Activated naive CD8-positive, alpha-beta T cell treated with anti-CD3 and anti-CD28 coated beads, Interleukin-2, amount 10 ng/mL, durations not matched to agents 7 days and 5 days (primary cell): ENCODE measurements around the gene TTC27. TPM values are rescaled to one million over a fixed set of nuclear protein-coding genes. Genes with fewer than 3 reads are reported as not detected.

ENCODE experiments used
- ATAC-seq: fragments of 150-1000 bp; cut with Tn5 transposase; one replicate; pipeline ENCODE4 v1.10.0; 2021; ENCODE audit warnings: low read depth, moderate library complexity
- POLR2A ChIA-PET: fragments of 350-600 bp; sonication (Branson Sonifier 250); formaldehyde crosslinking; loops from one replicate; lab custom pipeline; 2021; ENCODE audit warnings: antibody characterized with exemption; lab: Charles Lee
- DNase-seq: peaks from one replicate; pipeline ENCODE4 v3.0.0; 2021
- H3K27ac Mint-ChIP-seq: one replicate; pipeline ENCODE4 v1.8.0; 2022; ENCODE audit warnings: mild to moderate bottlenecking, mixed read lengths
- H3K27me3 Mint-ChIP-seq: one replicate; pipeline ENCODE4 v1.8.0; 2022; ENCODE audit warnings: mild to moderate bottlenecking, moderate library complexity, mixed read lengths
- H3K36me3 Mint-ChIP-seq: one replicate; pipeline ENCODE4 v1.8.0; 2021; ENCODE audit warnings: mild to moderate bottlenecking, mixed read lengths
- H3K4me1 Mint-ChIP-seq: one replicate; pipeline ENCODE4 v1.8.0; 2021; ENCODE audit warnings: mixed read lengths
- H3K4me3 Mint-ChIP-seq: one replicate; pipeline ENCODE4 v1.8.0; 2022; ENCODE audit warnings: mild to moderate bottlenecking, moderate library complexity, mixed read lengths
- H3K9me3 Mint-ChIP-seq: one replicate; pipeline ENCODE4 v1.8.0; 2021; ENCODE audit warnings: mixed read lengths
- total RNA-seq, 2 experiments: library from RNA; stranded (reverse); gene quantifications; one replicate each; pipeline ENCODE4 v1.2.3, GENCODE V29; 2021

TTC27 gene
- total RNA-seq, 2 experiments from 2014 or later: 14.9 to 19.4 TPM

DNA sequence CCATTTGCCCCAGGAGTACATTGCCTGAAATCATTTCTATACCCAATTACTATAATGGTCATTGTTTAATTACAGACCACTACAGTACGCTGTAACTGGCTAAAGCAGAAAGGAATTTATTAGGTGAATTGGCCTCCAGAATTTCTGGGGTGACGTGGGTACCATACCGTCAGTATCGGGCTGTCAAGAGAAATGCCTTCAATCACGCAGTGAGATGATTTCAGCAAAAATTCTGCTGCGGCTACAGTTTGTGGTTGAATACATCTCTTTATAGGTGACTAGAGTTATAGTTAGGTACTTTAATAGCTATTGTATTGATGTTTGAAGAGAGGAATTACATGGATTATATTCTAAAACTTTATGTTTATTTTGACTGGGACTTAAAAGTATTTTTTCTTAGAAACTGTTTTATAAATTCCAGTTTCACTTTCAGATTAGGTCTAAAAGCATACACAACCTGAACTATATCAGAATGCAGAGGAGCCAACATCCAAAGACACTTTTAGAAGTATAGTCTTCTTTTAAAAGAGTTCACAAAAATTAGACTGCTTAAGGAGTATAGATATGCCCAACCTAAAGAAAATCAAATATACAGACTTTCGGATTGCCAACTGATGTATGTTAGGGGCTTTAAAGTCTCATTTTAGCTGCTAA lies 128.4 kb downstream of the TTC27 start:
- Mint-ChIP-seq H3K4me1 (peaks cover 12% of the 10 kb centered on the region), H3K4me3 (peak overlapping the region; percentile 78), H3K36me3 (peaks cover 24% of the 10 kb centered on the region), H3K27ac (peak overlapping the region; percentile 83), H3K27me3 (no peaks in the 10 kb centered on the region), H3K9me3 (no peaks in the 10 kb centered on the region)
- POLR2A ChIA-PET: no interaction called here
- ATAC-seq (peak; percentile 57), DNase-seq (no peak)

DNA sequence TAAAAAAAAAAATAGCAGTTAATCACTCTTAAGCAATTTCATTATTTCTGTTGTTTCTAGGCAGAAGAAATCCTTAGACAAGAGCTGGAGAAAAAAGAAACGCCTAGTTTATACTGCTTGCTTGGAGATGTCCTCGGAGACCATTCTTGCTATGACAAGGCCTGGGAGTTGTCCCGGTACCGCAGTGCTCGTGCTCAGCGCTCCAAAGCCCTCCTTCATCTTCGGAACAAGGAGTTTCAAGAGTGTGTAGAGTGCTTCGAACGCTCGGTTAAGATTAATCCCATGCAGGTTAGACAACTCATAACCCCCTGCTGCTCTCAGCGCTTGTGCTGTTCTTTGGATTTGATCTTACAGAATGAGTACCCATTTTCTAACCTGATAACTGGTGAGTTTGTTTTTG lies 130.4 kb downstream of the TTC27 start:
- Mint-ChIP-seq H3K4me1 (peaks cover 14% of the 10 kb centered on the region), H3K27ac (no peak overlapping the region), H3K27me3 (no peaks in the 10 kb centered on the region), H3K4me3 (no peak overlapping the region), H3K36me3 (peaks cover 22% of the 10 kb centered on the region), H3K9me3 (no peaks in the 10 kb centered on the region)
- POLR2A ChIA-PET: no interaction called here
- no peak for DNase-seq
- ATAC-seq: no peak

- peaks cover 20% of the 10 kb centered on the region for H3K36me3 Mint-ChIP-seq
- no peaks in the 10 kb centered on the region for H3K9me3 Mint-ChIP-seq
- DNase-seq (no peak), ATAC-seq (no peak)
- POLR2A ChIA-PET: interaction anchor here (0.6 kb wide), 1 partner anchor 630 kb away, joined by 6 read pairs; no protein-coding TSS in a partner anchor
- H3K27me3 Mint-ChIP-seq: no peaks in the 10 kb centered on the region
- H3K4me3 Mint-ChIP-seq: no peak overlapping the region
- peaks cover 14% of the 10 kb centered on the region for H3K4me1 Mint-ChIP-seq
- no peak overlapping the region for H3K27ac Mint-ChIP-seq
Observed at GRCh38 chr2:32760628-32761027, 132.8 kb downstream of the TTC27 start.

DNA sequence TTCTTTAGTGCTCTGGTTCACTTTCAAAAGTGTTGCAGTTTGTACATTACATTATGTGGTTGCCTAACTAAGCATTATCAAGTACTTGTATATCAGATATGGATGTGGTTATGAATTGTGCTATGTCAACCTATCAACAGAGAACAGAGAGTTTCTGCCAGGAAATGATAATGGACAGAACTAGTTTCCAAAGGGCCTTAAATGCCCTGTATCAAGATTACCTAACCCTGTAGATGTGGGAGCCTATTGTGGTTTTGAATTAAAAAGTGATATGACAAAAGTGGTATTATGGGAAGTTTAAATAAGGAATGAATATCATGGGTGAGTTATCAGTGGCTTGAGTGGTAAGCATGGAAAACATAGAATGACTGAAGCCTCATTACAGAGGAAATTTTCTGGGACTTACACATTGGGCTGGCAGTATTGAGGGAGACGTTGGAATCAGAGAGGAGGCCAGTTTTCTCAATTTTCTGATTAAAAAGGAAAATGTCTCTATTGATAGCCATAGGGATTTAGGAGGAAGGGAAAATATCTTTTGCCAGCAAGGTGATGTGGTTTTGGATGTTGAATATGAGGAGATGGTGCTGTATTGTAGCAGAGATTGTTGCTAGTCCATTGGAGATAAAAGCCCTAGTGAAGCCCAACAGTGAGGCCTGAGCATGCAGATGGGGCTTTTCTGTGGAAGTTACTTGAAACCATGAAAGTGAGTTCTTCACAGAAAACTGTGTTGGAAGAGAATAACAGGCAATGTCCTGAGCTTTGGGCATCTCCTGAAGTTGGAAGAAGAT lies 140.7 kb downstream of the TTC27 start:
- ATAC-seq (no peak), DNase-seq (no peak)
- H3K4me3 Mint-ChIP-seq: no peak overlapping the region
- H3K27me3 Mint-ChIP-seq: no peaks in the 10 kb centered on the region
- no peaks in the 10 kb centered on the region for H3K9me3 Mint-ChIP-seq
- H3K27ac Mint-ChIP-seq: no peak overlapping the region
- H3K4me1 Mint-ChIP-seq: peaks cover 3% of the 10 kb centered on the region
- POLR2A ChIA-PET: no interaction called here
- H3K36me3 Mint-ChIP-seq: no peaks in the 10 kb centered on the region

DNA sequence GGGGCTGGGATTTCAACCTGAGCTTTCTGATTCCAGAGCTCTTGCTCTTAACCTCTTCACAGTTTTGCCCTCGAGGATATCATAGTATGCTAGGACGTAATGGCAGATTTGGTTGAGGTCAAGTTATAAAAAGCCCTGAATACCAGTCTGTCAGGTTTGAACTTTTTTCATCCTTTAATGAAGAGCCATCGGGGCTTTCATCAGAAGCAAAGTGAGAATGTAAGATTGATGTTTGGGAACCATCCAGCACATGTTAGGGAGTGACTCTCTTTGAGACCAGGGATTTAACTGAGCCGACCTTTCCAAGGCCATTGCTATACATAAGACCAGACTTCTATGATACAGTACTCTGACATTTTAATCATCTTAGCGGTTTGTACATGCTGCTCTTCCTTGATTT lies 142.5 kb downstream of the TTC27 start:
- Mint-ChIP-seq H3K4me1 (peaks cover 3% of the 10 kb centered on the region), H3K27me3 (no peaks in the 10 kb centered on the region), H3K27ac (no peak overlapping the region), H3K36me3 (peaks cover 2% of the 10 kb centered on the region), H3K9me3 (no peaks in the 10 kb centered on the region), H3K4me3 (no peak overlapping the region)
- DNase-seq (no peak), ATAC-seq (no peak)
- POLR2A ChIA-PET: no interaction called here

GRCh38 chr2:32772638-32773447 lies 145.0 kb downstream of the TTC27 start:
- Mint-ChIP-seq H3K9me3 (no peaks in the 10 kb centered on the region), H3K36me3 (peaks cover 5% of the 10 kb centered on the region), H3K27ac (no peak overlapping the region), H3K4me3 (no peak overlapping the region), H3K27me3 (no peaks in the 10 kb centered on the region), H3K4me1 (peaks cover 3% of the 10 kb centered on the region)
- ATAC-seq: no peak
- POLR2A ChIA-PET: no interaction called here
- DNase-seq: no peak

DNA sequence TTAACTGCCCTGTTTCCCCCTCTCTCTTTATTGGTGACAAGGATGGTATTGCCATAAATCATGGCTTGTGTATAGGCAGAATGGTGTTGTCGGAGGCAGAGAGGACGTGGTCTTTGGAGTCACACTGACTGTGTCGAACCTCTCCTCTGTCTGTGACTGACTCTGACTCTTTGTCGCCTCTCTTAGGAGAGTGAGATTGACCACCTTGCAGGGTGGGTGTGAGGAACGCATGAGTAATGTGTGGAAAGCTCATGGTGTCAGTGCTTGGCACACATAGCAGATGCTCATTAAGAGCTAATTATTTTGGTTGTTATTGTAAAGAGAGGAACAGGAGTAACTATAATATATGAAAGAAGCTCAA lies 145.6 kb downstream of the TTC27 start:
- H3K9me3 Mint-ChIP-seq: peaks cover 1% of the 10 kb centered on the region
- POLR2A ChIA-PET: no interaction called here
- peaks cover 7% of the 10 kb centered on the region for H3K36me3 Mint-ChIP-seq
- ATAC-seq: no peak
- H3K4me3 Mint-ChIP-seq: no peak overlapping the region
- H3K27ac Mint-ChIP-seq: no peak overlapping the region
- H3K27me3 Mint-ChIP-seq: no peaks in the 10 kb centered on the region
- H3K4me1 Mint-ChIP-seq: peaks cover 3% of the 10 kb centered on the region
- DNase-seq: no peak

GRCh38 chr2:32775954-32776353 lies 148.1 kb downstream of the TTC27 start:
- Mint-ChIP-seq H3K4me3 (no peak overlapping the region), H3K9me3 (peaks cover 5% of the 10 kb centered on the region)
- ATAC-seq: no peak

DNA sequence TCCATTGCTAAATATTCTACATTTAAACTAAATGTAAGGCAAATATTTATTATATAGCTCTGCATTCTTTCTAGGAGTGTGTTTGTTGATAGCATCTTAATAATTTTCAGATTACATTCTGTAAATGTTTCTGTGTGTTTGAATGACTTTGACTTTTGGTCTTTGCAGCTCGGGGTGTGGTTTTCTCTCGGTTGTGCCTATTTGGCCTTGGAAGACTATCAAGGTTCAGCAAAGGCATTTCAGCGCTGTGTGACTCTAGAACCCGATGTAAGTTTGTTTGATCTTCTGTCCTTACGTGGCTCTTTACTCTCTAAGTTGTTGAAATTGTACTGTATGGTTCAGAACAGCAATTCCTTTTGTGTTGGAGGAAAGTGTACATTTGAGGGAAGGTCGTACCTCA lies 149.9 kb downstream of the TTC27 start:
- no peak overlapping the region for H3K4me3 Mint-ChIP-seq
- H3K36me3 Mint-ChIP-seq: peaks cover 30% of the 10 kb centered on the region
- no peaks in the 10 kb centered on the region for H3K4me1 Mint-ChIP-seq
- H3K27ac Mint-ChIP-seq: no peak overlapping the region
- peaks cover 8% of the 10 kb centered on the region for H3K9me3 Mint-ChIP-seq
- H3K27me3 Mint-ChIP-seq: no peaks in the 10 kb centered on the region
- ATAC-seq: no peak
- POLR2A ChIA-PET: no interaction called here
- DNase-seq: no peak

More at GRCh38 chr2:32775954-32776353, 148.1 kb downstream of the TTC27 start:
- H3K4me1 Mint-ChIP-seq: peaks cover 3% of the 10 kb centered on the region
- POLR2A ChIA-PET: no interaction called here
- H3K27ac Mint-ChIP-seq: no peak overlapping the region
- no peak for DNase-seq
- no peaks in the 10 kb centered on the region for H3K27me3 Mint-ChIP-seq
- peaks cover 20% of the 10 kb centered on the region for H3K36me3 Mint-ChIP-seq

- POLR2A ChIA-PET: no interaction called here
Observed at GRCh38 chr2:32780961-32781360, 153.1 kb downstream of the TTC27 start.

GRCh38 chr2:32783469-32783868 lies 155.6 kb downstream of the TTC27 start:
- no peak for ATAC-seq
- Mint-ChIP-seq H3K36me3 (peaks cover 45% of the 10 kb centered on the region), H3K27ac (no peak overlapping the region), H3K9me3 (peaks cover 6% of the 10 kb centered on the region), H3K4me1 (no peaks in the 10 kb centered on the region), H3K4me3 (no peak overlapping the region), H3K27me3 (no peaks in the 10 kb centered on the region)
- POLR2A ChIA-PET: no interaction called here
- DNase-seq: no peak

More at GRCh38 chr2:32780961-32781360, 153.1 kb downstream of the TTC27 start:
- H3K4me1 Mint-ChIP-seq: no peaks in the 10 kb centered on the region
- no peak overlapping the region for H3K27ac Mint-ChIP-seq
- peaks cover 8% of the 10 kb centered on the region for H3K9me3 Mint-ChIP-seq
- DNase-seq (no peak), ATAC-seq (no peak)
- H3K27me3 Mint-ChIP-seq: no peaks in the 10 kb centered on the region
- H3K4me3 Mint-ChIP-seq: no peak overlapping the region
- peaks cover 42% of the 10 kb centered on the region for H3K36me3 Mint-ChIP-seq

DNA sequence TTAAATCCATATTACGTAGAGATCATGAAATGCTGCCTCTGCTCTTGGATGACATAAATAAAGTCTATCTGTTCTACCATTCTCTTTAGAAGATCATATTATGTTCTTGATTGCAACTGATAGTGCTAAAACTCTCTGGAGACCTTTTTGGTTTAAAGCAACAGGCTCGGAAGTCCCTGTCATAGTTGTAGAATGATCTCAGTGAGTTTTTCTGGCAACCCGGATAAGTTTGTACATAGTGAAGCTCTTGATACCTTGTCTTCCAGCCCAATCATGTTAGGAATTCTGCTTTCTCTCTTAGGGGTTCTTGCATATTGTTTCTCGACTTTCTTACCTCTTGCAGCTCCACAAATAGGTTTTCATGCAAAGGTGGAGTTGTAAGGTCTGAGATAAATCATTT lies 156.1 kb downstream of the TTC27 start:
- DNase-seq (no peak), ATAC-seq (no peak)
- Mint-ChIP-seq H3K4me3 (no peak overlapping the region), H3K36me3 (peaks cover 41% of the 10 kb centered on the region), H3K9me3 (peaks cover 5% of the 10 kb centered on the region), H3K27me3 (no peaks in the 10 kb centered on the region), H3K27ac (no peak overlapping the region), H3K4me1 (no peaks in the 10 kb centered on the region)
- POLR2A ChIA-PET: no interaction called here

DNA sequence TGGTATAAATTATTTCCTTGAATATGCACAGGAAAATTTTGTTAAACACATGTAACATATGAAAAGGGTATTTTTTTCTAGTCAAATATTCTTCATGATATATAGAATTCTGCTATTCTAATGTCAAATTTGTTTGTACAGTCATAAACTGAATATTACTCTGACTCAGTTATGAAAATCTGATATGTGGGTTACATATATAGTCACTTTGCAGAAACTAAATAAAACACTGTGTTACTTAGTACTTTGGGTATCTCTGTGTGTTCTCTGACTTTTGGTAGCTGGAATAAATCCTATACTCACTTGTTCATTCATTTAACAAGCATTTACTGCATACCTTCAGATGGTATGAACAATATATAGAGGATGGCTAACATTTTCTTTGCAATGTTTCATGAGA lies 159.4 kb downstream of the TTC27 start:
- peaks cover 32% of the 10 kb centered on the region for H3K36me3 Mint-ChIP-seq
- POLR2A ChIA-PET: no interaction called here
- DNase-seq (no peak), ATAC-seq (no peak)
- no peak overlapping the region for H3K4me3 Mint-ChIP-seq
- H3K27ac Mint-ChIP-seq: no peak overlapping the region
- H3K4me1 Mint-ChIP-seq: no peaks in the 10 kb centered on the region
- H3K9me3 Mint-ChIP-seq: no peaks in the 10 kb centered on the region
- H3K27me3 Mint-ChIP-seq: no peaks in the 10 kb centered on the region
